Esophagus muscularis mucosa (tissue), 4 donors: ENCODE results near the gene FKBP8. TPM values are rescaled to one million over a fixed set of nuclear protein-coding genes. Genes with fewer than 3 reads are reported as not detected.

Experiments
- DNase-seq: peaks from one replicate; pipeline ENCODE4 v3.0.0-alpha.2; 2017; ENCODE audit errors: extremely low spot score
- H3K27ac ChIP-seq, 4 donors: fragments of 200-600 bp; sonication (generic); replicated peaks in 1 of 4; 1 replicate in 3 of 4; 2 replicates in 1 of 4; pipeline ENCODE4 v1.5.1; 2016 to 2019; ENCODE audit warnings: mild to moderate bottlenecking in 1 of 4
- H3K27me3 ChIP-seq, 4 donors: fragments of 200-600 bp; sonication (generic); one replicate each; pipeline versions ENCODE4 v1.5.1 to v1.6.0; 2016 to 2019
- H3K36me3 ChIP-seq, 4 donors: fragments of 200-600 bp; sonication (generic); one replicate each; pipeline ENCODE4 v1.5.1; 2016 to 2019
- H3K4me1 ChIP-seq, 4 donors: fragments of 200-600 bp; sonication (generic); one replicate each; pipeline ENCODE4 v1.5.1; 2016 to 2019
- H3K4me3 ChIP-seq, 4 donors: fragments of 200-600 bp; sonication (generic); 1 replicate in 2 of 4; 2 replicates in 2 of 4; pipeline ENCODE4 v1.5.1; 2016 to 2019; ENCODE audit warnings: mild to moderate bottlenecking in 4 of 4, moderate library complexity in 1 of 4
- H3K9me3 ChIP-seq, 4 donors: fragments of 200-600 bp; sonication (generic); 1 replicate in 3 of 4; 2 replicates in 1 of 4; pipeline ENCODE4 v1.5.1; 2016 to 2019
- EP300 ChIP-seq: sonication (generic); formaldehyde crosslinking; IDR thresholded peaks from one replicate; pipeline ENCODE4 v1.6.1; 2017; ENCODE audit warnings: antibody characterized with exemption
- POLR2A ChIP-seq: fragments of 450-650 bp; IDR thresholded peaks from one replicate; pipeline ENCODE4 v1.6.1; 2017; ENCODE audit warnings: antibody characterized with exemption, moderate library complexity, mild to moderate bottlenecking, low read depth
- POLR2AphosphoS5 ChIP-seq, 2 donors: sonication (generic); formaldehyde crosslinking; IDR thresholded peaks; one replicate each; pipeline ENCODE4 v1.6.1; 2017; ENCODE audit warnings: antibody characterized with exemption in 2 of 2
- WGBS: methylation state at CpG from one replicate; pipeline ENCODE4 v1.1.5; 2018; 5-methylcytosine and 5-hydroxymethylcytosine counted together
- intact Hi-C: fragments of 100-400 bp; cut with DNase I; formaldehyde crosslinking; loops from one replicate; pipeline ENCODE4 v1.15.1; 2023
- total RNA-seq, 4 donors: library from RNA; depleted of rRNA; stranded (reverse); fragments of >200 nt; gene quantifications; one replicate each; pipeline versions ENCODE4 v1.1.0 to v1.2.1, GENCODE V29; 2016
- TF ChIP-seq, protein P1 (sequence below), 3 experiments: fragments of 200-600 bp in 2 of 3; fragments of 450-650 bp in 1 of 3; sonication (generic) in 2 of 3; IDR thresholded peaks; one replicate each; pipeline ENCODE4 v1.5.1; 2017 to 2019; ENCODE audit warnings: antibody characterized with exemption in 3 of 3, mild to moderate bottlenecking in 2 of 3, moderate library complexity in 1 of 3

The FKBP8 gene
- total RNA-seq, 4 donors from 2014 or later = 420 to 568 (median 430) TPM

DNA sequence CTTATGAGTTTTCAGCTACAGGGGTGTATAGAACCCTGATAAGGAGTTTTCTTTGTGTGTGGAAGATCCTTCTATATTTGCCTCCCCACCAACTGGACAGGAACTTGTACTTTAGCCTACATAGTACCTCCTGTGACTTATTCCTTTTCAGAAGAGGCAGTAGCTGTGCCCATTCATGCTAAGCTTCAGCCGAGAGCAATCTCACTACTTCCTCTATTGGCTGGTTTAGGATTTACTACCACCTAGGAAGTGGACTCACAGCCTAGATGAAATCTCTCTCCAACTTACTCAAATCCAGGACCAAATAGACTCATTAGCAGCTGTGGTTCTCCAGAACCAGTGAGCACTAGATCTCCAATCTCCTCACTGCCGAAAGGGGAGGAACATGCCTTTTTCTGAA lies 42.9 kb upstream of the FKBP8 start:
- no peak for DNase-seq
- Histone ChIP-seq H3K4me3 (no peak overlapping the region), H3K4me1 (peaks cover 13 to 32% (median 28%) of the 10 kb centered on the region in 4 donors), H3K27ac (no peak overlapping the region), H3K36me3 (peaks cover 0 to 10% (median 8%) of the 10 kb centered on the region in 4 donors), H3K27me3 (no peaks in the 10 kb centered on the region), H3K9me3 (no peaks in the 10 kb centered on the region)
- 50% methylated on average over 2 of the region's 2 CpGs for WGBS
- TF ChIP-seq POLR2AphosphoS5 (IDR thresholded peaks at IDR 0.05) = no peak
- no peak for TF ChIP-seq EP300
- TF ChIP-seq, protein P1, sequence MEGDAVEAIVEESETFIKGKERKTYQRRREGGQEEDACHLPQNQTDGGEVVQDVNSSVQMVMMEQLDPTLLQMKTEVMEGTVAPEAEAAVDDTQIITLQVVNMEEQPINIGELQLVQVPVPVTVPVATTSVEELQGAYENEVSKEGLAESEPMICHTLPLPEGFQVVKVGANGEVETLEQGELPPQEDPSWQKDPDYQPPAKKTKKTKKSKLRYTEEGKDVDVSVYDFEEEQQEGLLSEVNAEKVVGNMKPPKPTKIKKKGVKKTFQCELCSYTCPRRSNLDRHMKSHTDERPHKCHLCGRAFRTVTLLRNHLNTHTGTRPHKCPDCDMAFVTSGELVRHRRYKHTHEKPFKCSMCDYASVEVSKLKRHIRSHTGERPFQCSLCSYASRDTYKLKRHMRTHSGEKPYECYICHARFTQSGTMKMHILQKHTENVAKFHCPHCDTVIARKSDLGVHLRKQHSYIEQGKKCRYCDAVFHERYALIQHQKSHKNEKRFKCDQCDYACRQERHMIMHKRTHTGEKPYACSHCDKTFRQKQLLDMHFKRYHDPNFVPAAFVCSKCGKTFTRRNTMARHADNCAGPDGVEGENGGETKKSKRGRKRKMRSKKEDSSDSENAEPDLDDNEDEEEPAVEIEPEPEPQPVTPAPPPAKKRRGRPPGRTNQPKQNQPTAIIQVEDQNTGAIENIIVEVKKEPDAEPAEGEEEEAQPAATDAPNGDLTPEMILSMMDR (IDR thresholded peaks at IDR 0.05) = no peak
- no peak for TF ChIP-seq POLR2A
- intact Hi-C loops = loop anchor here (5.0 kb wide), 1 partner anchor 246 kb away; the partner anchor contains the start of gene UPF1

DNA sequence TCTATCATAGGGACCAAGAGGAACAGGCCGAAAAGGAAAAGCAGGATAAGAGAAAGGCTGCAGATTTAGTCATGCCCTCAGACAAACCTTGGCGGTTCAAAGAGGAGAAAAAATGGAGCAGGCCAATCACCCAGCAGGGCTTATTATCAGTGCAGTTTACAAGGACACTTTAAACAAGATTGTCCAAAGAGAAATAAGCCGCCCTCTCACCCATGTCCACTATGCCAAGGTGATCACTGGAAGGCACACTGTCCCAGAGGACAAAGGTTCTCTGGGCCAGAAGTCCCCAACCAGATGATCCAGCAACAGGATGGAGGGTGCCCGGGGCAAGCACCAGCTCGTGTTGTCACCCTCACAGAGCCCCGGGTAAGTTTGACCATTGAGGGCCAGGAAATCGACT lies 36.9 kb upstream of the FKBP8 start:
- Histone ChIP-seq H3K4me1 (no peaks in the 10 kb centered on the region), H3K4me3 (no peak overlapping the region), H3K27me3 (no peaks in the 10 kb centered on the region), H3K27ac (no peak overlapping the region), H3K9me3 (no peaks in the 10 kb centered on the region), H3K36me3 (peaks cover 14 to 33% (median 24%) of the 10 kb centered on the region in 4 donors)
- no peak for DNase-seq
- intact Hi-C loops = no loop called here
- TF ChIP-seq POLR2A (no peak), EP300 (no peak), POLR2AphosphoS5 (IDR thresholded peaks at IDR 0.05) (no peak)
- TF ChIP-seq, protein P1 (IDR thresholded peaks at IDR 0.05) = no peak
- 73% methylated on average over 7 of the region's 7 CpGs for WGBS

DNA sequence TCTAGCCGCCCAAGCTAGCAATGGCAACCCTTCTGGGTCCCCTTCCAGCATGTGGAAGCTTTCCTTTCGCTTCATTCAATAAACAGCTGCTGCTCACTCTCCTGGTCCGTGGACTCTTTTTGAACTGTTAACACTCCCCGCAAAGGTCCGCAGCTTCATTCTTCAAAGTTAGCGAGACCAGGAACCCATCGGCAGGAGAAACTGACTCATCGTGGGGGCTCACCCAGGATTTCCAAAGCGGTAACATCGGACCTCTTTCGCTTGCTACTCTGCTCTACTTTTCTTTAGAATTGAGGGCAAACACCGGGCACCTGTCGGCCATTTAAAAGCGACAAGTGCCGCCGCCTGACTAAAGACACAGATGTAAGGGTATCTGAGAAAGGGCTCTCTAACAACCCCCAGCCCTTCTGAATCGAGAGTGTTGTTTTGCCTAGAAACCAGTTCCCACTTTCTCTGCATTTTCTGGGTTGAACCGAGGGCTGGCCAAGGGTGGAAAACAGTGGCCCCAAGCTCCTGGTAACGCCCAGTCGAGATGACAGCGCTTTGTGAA lies 34.1 kb upstream of the FKBP8 start:
- Histone ChIP-seq H3K27ac (no peak overlapping the region), H3K36me3 (peaks cover 35 to 55% (median 45%) of the 10 kb centered on the region in 4 donors), H3K9me3 (no peaks in the 10 kb centered on the region), H3K4me3 (no peak overlapping the region), H3K27me3 (no peaks in the 10 kb centered on the region), H3K4me1 (peaks cover 12 to 17% (median 15%) of the 10 kb centered on the region in 4 donors)
- intact Hi-C loops = no loop called here
- WGBS = 93% methylated on average over 19 of the region's 21 CpGs
- no peak for DNase-seq
- TF ChIP-seq, protein P1 (IDR thresholded peaks at IDR 0.05) = no peak
- TF ChIP-seq EP300 (no peak), POLR2AphosphoS5 (IDR thresholded peaks at IDR 0.05) (no peak), POLR2A (no peak)

DNA sequence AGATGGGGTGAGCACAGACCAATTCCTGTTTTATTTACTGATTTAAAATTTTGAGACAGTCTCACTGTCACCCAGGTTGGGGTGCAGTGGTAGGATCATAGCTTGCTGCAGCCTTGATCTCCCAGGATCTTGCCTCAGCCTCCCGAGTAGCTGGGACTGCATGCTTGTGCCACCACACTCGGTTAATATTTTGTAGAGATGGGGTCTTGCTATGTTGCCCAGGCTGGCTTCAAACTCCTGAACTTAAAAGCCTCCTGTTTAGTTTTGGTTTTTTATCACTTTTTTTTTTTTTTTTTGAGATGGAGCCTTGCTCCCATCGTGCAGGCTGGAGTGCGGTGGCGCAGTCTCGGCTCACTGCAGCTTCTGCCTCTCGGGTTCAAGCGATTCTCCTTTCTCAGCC lies 33.0 kb upstream of the FKBP8 start:
- peaks cover 35 to 55% (median 45%) of the 10 kb centered on the region in 4 donors for H3K36me3 ChIP-seq
- 93% methylated on average over 7 of the region's 8 CpGs for WGBS
- intact Hi-C loops = no loop called here

More for the DNA sequence above, 33.0 kb upstream of the FKBP8 start:
- Histone ChIP-seq H3K9me3 (no peaks in the 10 kb centered on the region), H3K4me1 (peaks cover 16 to 20% (median 19%) of the 10 kb centered on the region in 4 donors), H3K27me3 (no peaks in the 10 kb centered on the region), H3K27ac (no peak overlapping the region), H3K4me3 (no peak overlapping the region)
- DNase-seq = no peak
- TF ChIP-seq EP300 (no peak), POLR2AphosphoS5 (IDR thresholded peaks at IDR 0.05) (no peak), POLR2A (no peak)
- TF ChIP-seq, protein P1 (IDR thresholded peaks at IDR 0.05) = no peak
